ENCODE data around the gene FBXL3. TPM values are rescaled to one million over a fixed set of nuclear protein-coding genes. Genes with fewer than 3 reads are reported as not detected.

FBXL3 gene
- total RNA-seq, 1 donor from 2014 or later = 37.2 TPM

- Histone ChIP-seq H3K4me3 (ENCODE audit: insufficient read depth, low read depth, low read length) (peak overlapping the region; percentile 91), H3K9ac (ENCODE audit: low read length) (peak overlapping the region; percentile 92), H3K4me2 (ENCODE audit: low read length) (peak overlapping the region; percentile 93), H3K27ac (ENCODE audit: low read depth, low read length) (peak overlapping the region; percentile 52), H2AFZ (ENCODE audit: low read depth, low read length) (peak overlapping the region; percentile 79), H3K27me3 (ENCODE audit: insufficient read depth, low read length) (no peaks in the 10 kb centered on the region), H4K20me1 (ENCODE audit: insufficient read depth, low read length) (peaks cover 6% of the 10 kb centered on the region), H3K36me3 (ENCODE audit: insufficient read depth, low read length) (no peaks in the 10 kb centered on the region), H3K4me1 (ENCODE audit: insufficient read depth, low read length) (peaks cover 21% of the 10 kb centered on the region), H3K79me2 (ENCODE audit: insufficient read depth, low read length) (peaks cover 16% of the 10 kb centered on the region), H3K9me3 (ENCODE audit: insufficient read depth, low read depth, low read length) (no peaks in the 10 kb centered on the region)
- no peaks in the 10 kb centered on the region for H3K9me3 Mint-ChIP-seq (ENCODE audit: unreplicated experiment)
- H3K27ac Mint-ChIP-seq (ENCODE audit: unreplicated experiment) = peak overlapping the region; percentile 43
- H3K4me1 Mint-ChIP-seq (ENCODE audit: low read depth, unreplicated experiment) = peaks cover 15% of the 10 kb centered on the region
- peaks cover 2% of the 10 kb centered on the region for H3K36me3 Mint-ChIP-seq (ENCODE audit: low read depth, unreplicated experiment)
- TF ChIP-seq CTCF (IDR thresholded peaks at IDR 0.05; ENCODE audit: insufficient read depth, low read depth, low read length) (no peak), EZH2 (IDR thresholded peaks at IDR 0.05; ENCODE audit: insufficient read depth, low read length) (no peak)
- DNase-seq (ENCODE audit: low read depth) (peak; percentile 10), FAIRE-seq (no peak)
- peak overlapping the region; percentile 97 for H3K4me3 Mint-ChIP-seq (ENCODE audit: unreplicated experiment)
- H3K27me3 Mint-ChIP-seq (ENCODE audit: low read depth, unreplicated experiment) = no peaks in the 10 kb centered on the region
These were observed 34.4 kb downstream of the FBXL3 start for GRCh38 chr13:76992548-76993001.

DNA sequence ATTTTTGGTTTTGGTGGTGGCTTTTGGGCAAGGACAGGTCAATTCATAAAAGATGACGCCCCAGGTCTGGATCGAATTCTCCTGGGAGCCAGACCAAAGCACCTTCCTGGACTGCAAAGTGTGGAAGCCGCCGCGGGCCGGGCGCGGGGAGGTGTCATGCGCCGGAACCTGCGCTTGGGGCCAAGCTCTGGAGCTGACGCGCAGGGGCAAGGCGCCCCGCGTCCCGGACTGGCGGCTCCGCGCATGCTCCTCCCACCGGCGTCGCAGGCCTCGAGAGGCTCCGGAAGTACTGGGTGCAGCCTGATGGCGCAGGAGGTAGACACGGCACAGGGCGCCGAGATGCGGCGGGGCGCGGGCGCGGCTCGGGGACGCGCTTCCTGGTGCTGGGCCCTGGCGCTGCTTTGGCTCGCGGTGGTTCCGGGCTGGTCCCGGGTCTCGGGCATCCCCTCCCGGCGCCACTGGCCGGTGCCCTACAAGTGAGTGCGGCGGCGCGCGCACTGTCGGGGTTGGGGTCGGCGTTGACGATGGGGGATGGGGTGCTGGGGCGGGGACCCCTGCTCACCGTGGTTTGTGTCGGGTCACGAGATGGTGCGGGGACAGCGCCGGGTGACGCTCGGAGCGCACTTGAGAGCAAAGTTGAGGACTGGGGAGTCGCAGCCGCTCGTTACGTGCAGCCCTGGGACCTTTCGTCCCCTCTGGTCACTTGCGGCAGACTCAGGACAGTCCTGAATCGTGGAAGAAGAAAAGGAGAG is 35.0 kb downstream of the FBXL3 start, which contains the start of gene CLN5:
Gene CLN5, plus strand, starts transcription at position 286 of the 752 bp plus-strand sequence. Its CDS starts 18 bp downstream, at position 304.
- DNase-seq (ENCODE audit: low read depth) (peak; percentile 85), FAIRE-seq (no peak)
- Histone ChIP-seq H3K4me1 (ENCODE audit: insufficient read depth, low read length) (peaks cover 21% of the 10 kb centered on the region), H3K9ac (ENCODE audit: low read length) (peak within 1 kb of the TSS; percentile 92), H3K79me2 (ENCODE audit: insufficient read depth, low read length) (peaks cover 16% of the 10 kb centered on the region), H3K4me2 (ENCODE audit: low read length) (peak within 1 kb of the TSS; percentile 93), H3K27ac (ENCODE audit: low read depth, low read length) (peak within 1 kb of the TSS; percentile 52), H3K36me3 (ENCODE audit: insufficient read depth, low read length) (no peaks in the 10 kb centered on the region), H2AFZ (ENCODE audit: low read depth, low read length) (peak within 1 kb of the TSS; percentile 79), H4K20me1 (ENCODE audit: insufficient read depth, low read length) (peaks cover 6% of the 10 kb centered on the region), H3K27me3 (ENCODE audit: insufficient read depth, low read length) (no peaks in the 10 kb centered on the region), H3K9me3 (ENCODE audit: insufficient read depth, low read depth, low read length) (no peaks in the 10 kb centered on the region), H3K4me3 (ENCODE audit: insufficient read depth, low read depth, low read length) (peak within 1 kb of the TSS; percentile 91)
- Mint-ChIP-seq H3K4me1 (ENCODE audit: low read depth, unreplicated experiment) (peaks cover 15% of the 10 kb centered on the region), H3K4me3 (ENCODE audit: unreplicated experiment) (peak within 1 kb of the TSS; percentile 97), H3K9me3 (ENCODE audit: unreplicated experiment) (no peaks in the 10 kb centered on the region), H3K27me3 (ENCODE audit: low read depth, unreplicated experiment) (peaks cover 3% of the 10 kb centered on the region), H3K27ac (ENCODE audit: unreplicated experiment) (peak within 1 kb of the TSS; percentile 48), H3K36me3 (ENCODE audit: low read depth, unreplicated experiment) (peaks cover 2% of the 10 kb centered on the region)
- TF ChIP-seq EZH2 (IDR thresholded peaks at IDR 0.05; ENCODE audit: insufficient read depth, low read length) = no peak
- TF ChIP-seq CTCF (IDR thresholded peaks at IDR 0.05; ENCODE audit: insufficient read depth, low read depth, low read length) = no peak

DNA sequence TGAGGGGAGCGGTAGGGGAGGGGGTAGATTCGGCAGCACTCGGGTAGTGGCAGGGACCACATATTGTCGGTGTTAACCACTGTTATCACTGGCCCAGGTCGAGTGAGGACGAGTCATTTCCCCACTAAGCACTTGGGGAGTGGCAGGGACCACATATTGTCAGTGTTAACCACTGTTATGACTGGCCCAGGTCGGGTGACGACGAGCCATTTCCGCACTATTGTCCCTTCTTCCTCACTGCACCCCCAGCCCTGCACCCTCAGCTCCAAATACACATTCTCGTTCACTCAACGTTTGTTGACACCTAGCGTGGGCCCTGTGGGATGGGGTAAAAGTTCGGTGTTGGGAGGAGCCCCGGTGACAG is 35.5 kb downstream of the FBXL3 start:
- Histone ChIP-seq H3K4me1 (ENCODE audit: insufficient read depth, low read length) (peaks cover 21% of the 10 kb centered on the region), H3K4me3 (ENCODE audit: insufficient read depth, low read depth, low read length) (peak overlapping the region; percentile 91), H3K79me2 (ENCODE audit: insufficient read depth, low read length) (peaks cover 16% of the 10 kb centered on the region), H3K9ac (ENCODE audit: low read length) (peak overlapping the region; percentile 92), H3K36me3 (ENCODE audit: insufficient read depth, low read length) (no peaks in the 10 kb centered on the region), H2AFZ (ENCODE audit: low read depth, low read length) (peak overlapping the region; percentile 79), H3K9me3 (ENCODE audit: insufficient read depth, low read depth, low read length) (no peaks in the 10 kb centered on the region), H3K4me2 (ENCODE audit: low read length) (peak overlapping the region; percentile 93), H3K27ac (ENCODE audit: low read depth, low read length) (peak overlapping the region; percentile 28), H4K20me1 (ENCODE audit: insufficient read depth, low read length) (peaks cover 6% of the 10 kb centered on the region), H3K27me3 (ENCODE audit: insufficient read depth, low read length) (no peaks in the 10 kb centered on the region)
- peaks cover 2% of the 10 kb centered on the region for H3K36me3 Mint-ChIP-seq (ENCODE audit: low read depth, unreplicated experiment)
- peak overlapping the region; percentile 80 for H3K4me3 Mint-ChIP-seq (ENCODE audit: unreplicated experiment)
- FAIRE-seq = no peak
- H3K4me1 Mint-ChIP-seq (ENCODE audit: low read depth, unreplicated experiment) = peaks cover 15% of the 10 kb centered on the region
- TF ChIP-seq EZH2 (IDR thresholded peaks at IDR 0.05; ENCODE audit: insufficient read depth, low read length) = no peak
- TF ChIP-seq CTCF (IDR thresholded peaks at IDR 0.05; ENCODE audit: insufficient read depth, low read depth, low read length) = no peak
- peaks cover 8% of the 10 kb centered on the region for H3K27me3 Mint-ChIP-seq (ENCODE audit: low read depth, unreplicated experiment)
- DNase-seq (ENCODE audit: low read depth) = no peak
- H3K9me3 Mint-ChIP-seq (ENCODE audit: unreplicated experiment) = no peaks in the 10 kb centered on the region
- peak overlapping the region; percentile 48 for H3K27ac Mint-ChIP-seq (ENCODE audit: unreplicated experiment)
